ENCODE data around the gene EXOC7.
A peak's percentile ranks its signal among the peaks of the same experiment; 100 is the strongest.

EXOC7 gene

Small RNA genes lying within 50 kb of the gene (small RNA-seq; reads per million reads assigned to genes)
- 7.5 reads per million, percentile 71 among the genes with 10 or more reads in this experiment for gene MIR6868 (ENCODE audit: low read depth)

All from mesenchymal stem cell (in vitro differentiated cells and primary cell).